OCI-LY3 (cell line): ENCODE measurements around the gene REEP5.
"Not testable (repeated sequence)": the region's sequence is repeated elsewhere in the genome, so short reads cannot be mapped to it uniquely, and the experiment has no call there.

Experiments used
- H2AFZ ChIP-seq: fragments of 200-600, 300-600 bp; shearing (Covaris generic); 2 replicates; pipeline ENCODE4 v1.6.0; 2014; ENCODE audit warnings: antibody characterized with exemption, low read depth, low read length
- H3K27ac ChIP-seq: fragments of 200-600, 300-600 bp; sonication (generic); 2 replicates; pipeline ENCODE4 v1.5.1; 2014; ENCODE audit warnings: mild to moderate bottlenecking, low read length, moderate library complexity, mixed read lengths
- H3K27me3 ChIP-seq: fragments of 200-600, 300-600 bp; sonication (generic); 2 replicates; pipeline ENCODE4 v1.6.1; 2014; ENCODE audit warnings: low read depth, low read length, mixed read lengths
- H3K36me3 ChIP-seq: fragments of 200-600, 300-600 bp; sonication (generic); replicated peaks from 2 replicates; pipeline ENCODE3; 2014; ENCODE audit warnings: low read depth, low read length, mixed read lengths
- H3K4me1 ChIP-seq: fragments of 300-600, 200-600 bp; sonication (generic); 2 replicates; pipeline ENCODE4 v1.6.1; 2014; ENCODE audit warnings: low read length, mixed read lengths
- H3K4me2 ChIP-seq: fragments of 200-600, 300-600 bp; sonication (generic); 2 replicates; pipeline ENCODE4 v1.6.1; 2014; ENCODE audit warnings: low read length, mixed read lengths
- H3K4me3 ChIP-seq: fragments of 300-600, 200-600 bp; sonication (generic); 2 replicates; pipeline ENCODE4 v1.5.1; 2014; ENCODE audit warnings: antibody characterized with exemption, mild to moderate bottlenecking, low read length, moderate library complexity
- H3K79me2 ChIP-seq: fragments of 300-600, 200-600 bp; shearing (Covaris generic); 2 replicates; pipeline ENCODE4 v1.6.1; 2014; ENCODE audit warnings: mild to moderate bottlenecking, low read length, mixed read lengths
- H3K9ac ChIP-seq: fragments of 300-600, 200-600 bp; shearing (Covaris generic); 2 replicates; pipeline ENCODE4 v1.6.0; 2014; ENCODE audit warnings: mild to moderate bottlenecking, low read length, moderate library complexity
- H3K9me3 ChIP-seq: fragments of 200-600, 300-600 bp; shearing (Covaris generic); 2 replicates; pipeline ENCODE4 v1.6.1; 2014; ENCODE audit warnings: low read length, mixed read lengths; ENCODE audit not compliant: insufficient read depth
- H4K20me1 ChIP-seq: fragments of 200-600, 300-600 bp; sonication (generic); 2 replicates; pipeline ENCODE4 v1.6.1; 2016; ENCODE audit warnings: low read length, mixed read lengths; ENCODE audit not compliant: insufficient read depth
- EZH2phosphoT487 ChIP-seq: fragments of 200-600 bp; shearing (Covaris generic); IDR thresholded peaks from 2 replicates; pipeline ENCODE4 v1.6.1; 2018; ENCODE audit warnings: antibody characterized with exemption, mixed run types, low read depth
- TF ChIP-seq, protein P1 (sequence below): fragments of 200-600, 300-600 bp; sonication (generic); IDR thresholded peaks from 2 replicates; pipeline ENCODE4 v1.5.1; 2014; ENCODE audit warnings: antibody characterized with exemption, low read length, low read depth

The REEP5 gene

GRCh38 chr5:112960315-112960714 lies 38.3 kb upstream of the REEP5 start:
- Histone ChIP-seq H3K4me2 (no peak overlapping the region), H3K4me1 (peaks cover 51% of the 10 kb centered on the region)

DNA sequence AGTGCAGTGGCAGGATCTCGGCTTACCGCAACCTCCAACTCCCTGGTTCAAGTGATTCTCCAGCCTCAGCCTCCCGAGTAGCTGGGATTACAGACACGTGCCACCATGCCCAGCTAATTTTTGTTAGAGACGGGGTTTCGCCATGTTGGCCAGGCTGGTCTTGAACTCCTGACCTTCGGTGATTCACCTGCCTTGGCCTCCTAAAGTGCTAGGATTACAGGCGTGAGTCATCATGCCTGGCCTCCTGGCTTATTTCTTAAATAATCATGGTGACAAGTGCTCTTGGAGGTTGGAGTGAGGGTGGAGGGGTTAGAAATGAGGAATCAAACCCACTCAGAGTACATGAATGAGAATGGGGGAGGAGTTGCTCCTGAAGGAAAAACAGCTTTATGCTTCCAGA lies 37.8 kb upstream of the REEP5 start:
- not testable (repeated sequence) for H3K27me3 ChIP-seq, H3K4me3 ChIP-seq, H2AFZ ChIP-seq, H4K20me1 ChIP-seq, H3K9ac ChIP-seq, H3K79me2 ChIP-seq, H3K4me2 ChIP-seq, H3K27ac ChIP-seq, H3K36me3 ChIP-seq, H3K9me3 ChIP-seq
- H3K4me1 ChIP-seq = peaks cover 51% of the 10 kb centered on the region

More at GRCh38 chr5:112960315-112960714, 38.3 kb upstream of the REEP5 start:
- Histone ChIP-seq H3K9ac (no peak overlapping the region), H3K79me2 (no peaks in the 10 kb centered on the region), H3K4me3 (no peak overlapping the region), H3K27me3 (no peaks in the 10 kb centered on the region), H3K36me3 (no peaks in the 10 kb centered on the region), H2AFZ (no peak overlapping the region), H3K9me3 (no peaks in the 10 kb centered on the region), H4K20me1 (no peaks in the 10 kb centered on the region), H3K27ac (no peak overlapping the region)
- TF ChIP-seq, protein P1, sequence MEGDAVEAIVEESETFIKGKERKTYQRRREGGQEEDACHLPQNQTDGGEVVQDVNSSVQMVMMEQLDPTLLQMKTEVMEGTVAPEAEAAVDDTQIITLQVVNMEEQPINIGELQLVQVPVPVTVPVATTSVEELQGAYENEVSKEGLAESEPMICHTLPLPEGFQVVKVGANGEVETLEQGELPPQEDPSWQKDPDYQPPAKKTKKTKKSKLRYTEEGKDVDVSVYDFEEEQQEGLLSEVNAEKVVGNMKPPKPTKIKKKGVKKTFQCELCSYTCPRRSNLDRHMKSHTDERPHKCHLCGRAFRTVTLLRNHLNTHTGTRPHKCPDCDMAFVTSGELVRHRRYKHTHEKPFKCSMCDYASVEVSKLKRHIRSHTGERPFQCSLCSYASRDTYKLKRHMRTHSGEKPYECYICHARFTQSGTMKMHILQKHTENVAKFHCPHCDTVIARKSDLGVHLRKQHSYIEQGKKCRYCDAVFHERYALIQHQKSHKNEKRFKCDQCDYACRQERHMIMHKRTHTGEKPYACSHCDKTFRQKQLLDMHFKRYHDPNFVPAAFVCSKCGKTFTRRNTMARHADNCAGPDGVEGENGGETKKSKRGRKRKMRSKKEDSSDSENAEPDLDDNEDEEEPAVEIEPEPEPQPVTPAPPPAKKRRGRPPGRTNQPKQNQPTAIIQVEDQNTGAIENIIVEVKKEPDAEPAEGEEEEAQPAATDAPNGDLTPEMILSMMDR = no peak
- TF ChIP-seq EZH2phosphoT487 = no peak

- H3K79me2 ChIP-seq = no peaks in the 10 kb centered on the region
- H3K9me3 ChIP-seq = no peaks in the 10 kb centered on the region
- no peak overlapping the region; the same call in 1 of the 2 replicates for H3K4me2 ChIP-seq
- H3K27me3 ChIP-seq = no peaks in the 10 kb centered on the region
- H3K4me3 ChIP-seq = no peak overlapping the region
- H3K27ac ChIP-seq = no peak overlapping the region
- no peak overlapping the region for H2AFZ ChIP-seq
- no peaks in the 10 kb centered on the region for H3K36me3 ChIP-seq
- H4K20me1 ChIP-seq = no peaks in the 10 kb centered on the region
- TF ChIP-seq, protein P1 = no peak
- no peak for TF ChIP-seq EZH2phosphoT487
- H3K4me1 ChIP-seq = peaks cover 39% of the 10 kb centered on the region
- H3K9ac ChIP-seq = no peak overlapping the region
Observed at GRCh38 chr5:112958093-112959088, 36.4 kb upstream of the REEP5 start.

GRCh38 chr5:112957036-112957808 lies 35.2 kb upstream of the REEP5 start:
- H3K4me1 ChIP-seq = peaks cover 27% of the 10 kb centered on the region
- no peaks in the 10 kb centered on the region for H3K79me2 ChIP-seq
- no peak overlapping the region for H3K4me2 ChIP-seq
- H3K27ac ChIP-seq = no peak overlapping the region
- H3K27me3 ChIP-seq = no peaks in the 10 kb centered on the region
- H4K20me1 ChIP-seq = no peaks in the 10 kb centered on the region
- no peak overlapping the region for H3K4me3 ChIP-seq
- no peak overlapping the region for H2AFZ ChIP-seq
- H3K36me3 ChIP-seq = no peaks in the 10 kb centered on the region
- TF ChIP-seq EZH2phosphoT487 = no peak
- TF ChIP-seq, protein P1 = no peak
- no peak overlapping the region for H3K9ac ChIP-seq
- H3K9me3 ChIP-seq = no peaks in the 10 kb centered on the region
